Measurements from ENCODE around the gene MARCHF3.

- TF ChIP-seq CTCF (IDR thresholded peaks at IDR 0.05 in 2 of 3, conservative IDR thresholded peaks at IDR 0.05 in 1 of 3; ENCODE audit: control insufficient read depth in 2 of 3, extremely low read depth in 1 of 3, insufficient read depth in 1 of 3, low read depth in 3 of 3, low read length in 3 of 3) (no peak), POLR2A (IDR thresholded peaks at IDR 0.05; ENCODE audit: low read depth, low read length) (no peak), E2F8 (IDR thresholded peaks at IDR 0.05; ENCODE audit: low read depth, partially characterized antibody) (no peak), ZNF217 (IDR thresholded peaks at IDR 0.05) (no peak), ZNF274 (IDR thresholded peaks at IDR 0.05; ENCODE audit: insufficient read depth, insufficient read length) (no peak), SKIL (IDR thresholded peaks at IDR 0.05; ENCODE audit: low read depth, poor library complexity, severe bottlenecking) (no peak)
- TF ChIP-seq, protein P1, sequence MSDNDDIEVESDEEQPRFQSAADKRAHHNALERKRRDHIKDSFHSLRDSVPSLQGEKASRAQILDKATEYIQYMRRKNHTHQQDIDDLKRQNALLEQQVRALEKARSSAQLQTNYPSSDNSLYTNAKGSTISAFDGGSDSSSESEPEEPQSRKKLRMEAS (IDR thresholded peaks at IDR 0.05; ENCODE audit: low read depth, low read length) = no peak
- TF ChIP-seq, protein P2, sequence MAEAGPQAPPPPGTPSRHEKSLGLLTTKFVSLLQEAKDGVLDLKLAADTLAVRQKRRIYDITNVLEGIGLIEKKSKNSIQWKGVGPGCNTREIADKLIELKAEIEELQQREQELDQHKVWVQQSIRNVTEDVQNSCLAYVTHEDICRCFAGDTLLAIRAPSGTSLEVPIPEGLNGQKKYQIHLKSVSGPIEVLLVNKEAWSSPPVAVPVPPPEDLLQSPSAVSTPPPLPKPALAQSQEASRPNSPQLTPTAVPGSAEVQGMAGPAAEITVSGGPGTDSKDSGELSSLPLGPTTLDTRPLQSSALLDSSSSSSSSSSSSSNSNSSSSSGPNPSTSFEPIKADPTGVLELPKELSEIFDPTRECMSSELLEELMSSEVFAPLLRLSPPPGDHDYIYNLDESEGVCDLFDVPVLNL (IDR thresholded peaks at IDR 0.05; ENCODE audit: low read depth, low read length) = no peak
Observed at GRCh38 chr5:126888175-126888574, 142.2 kb downstream of the MARCHF3 start.

Data from GM12878 (cell line).